Common myeloid progenitor, CD34-positive (primary cell): ENCODE measurements around the gene NSUN3.
A peak's percentile ranks its signal among the peaks of the same experiment; 100 is the strongest.

Experiments
- CTCF ChIA-PET: fragments of 350-600 bp; sonication (Branson Sonifier 250); formaldehyde crosslinking; loops from one replicate; lab custom pipeline; 2021; ENCODE audit warnings: antibody characterized with exemption; lab: Charles Lee
- POLR2A ChIA-PET: fragments of 350-600 bp; sonication (Branson Sonifier 250); formaldehyde crosslinking; loops from one replicate; lab custom pipeline; 2021; ENCODE audit warnings: antibody characterized with exemption; lab: Charles Lee
- DNase-seq, 3 donors: peaks; one replicate each; pipeline versions ENCODE4 v3.0.0 to v3.0.0-alpha.2; 2013
- H3K27ac ChIP-seq, 2 experiments: 1 replicate in 1 of 2; 2 replicates in 1 of 2; pipeline ENCODE4 v1.7.0; 2013; ENCODE audit warnings: inconsistent platforms in 2 of 2, low read length in 2 of 2, mild to moderate bottlenecking in 2 of 2, low read depth in 1 of 2, moderate library complexity in 1 of 2; ENCODE audit not compliant: severe bottlenecking in 2 of 2, insufficient read depth in 1 of 2, poor library complexity in 1 of 2
- H3K27me3 ChIP-seq, 5 experiments: replicated peaks in 2 of 5; 1 replicate in 3 of 5; 2 replicates in 2 of 5; pipeline versions ENCODE4 v1.6.1 to v1.7.0; 2013; ENCODE audit warnings: low read length in 4 of 5, mild to moderate bottlenecking in 2 of 5, moderate library complexity in 2 of 5, inconsistent platforms in 1 of 5; ENCODE audit not compliant: insufficient read depth in 5 of 5, control insufficient read depth in 4 of 5
- H3K36me3 ChIP-seq, 4 experiments: 1 replicate in 2 of 4; 2 replicates in 2 of 4; pipeline versions ENCODE4 v1.6.1 to v1.7.0; 2013; ENCODE audit warnings: low read length in 3 of 4, control low read depth in 1 of 4, mild to moderate bottlenecking in 1 of 4; ENCODE audit not compliant: control insufficient read depth in 4 of 4, insufficient read depth in 4 of 4
- H3K4me1 ChIP-seq, 4 experiments: 1 replicate in 3 of 4; 2 replicates in 1 of 4; pipeline versions ENCODE4 v1.6.1 to v1.7.1; 2013; ENCODE audit warnings: low read length in 3 of 4, mild to moderate bottlenecking in 3 of 4, control low read depth in 1 of 4, inconsistent platforms in 1 of 4, moderate library complexity in 1 of 4; ENCODE audit not compliant: control insufficient read depth in 4 of 4, insufficient read depth in 4 of 4; ENCODE audit errors: control extremely low read depth in 1 of 4
- H3K4me3 ChIP-seq, 7 experiments: 1 replicate in 4 of 7; 2 replicates in 3 of 7; pipeline versions ENCODE4 v1.5.1 to v1.7.0; 2013; ENCODE audit warnings: mild to moderate bottlenecking in 7 of 7, low read length in 6 of 7, moderate library complexity in 6 of 7, inconsistent platforms in 2 of 7, low read depth in 2 of 7, control low read depth in 1 of 7; ENCODE audit not compliant: insufficient read depth in 4 of 7, control insufficient read depth in 1 of 7; ENCODE audit errors: extremely low read depth in 1 of 7
- H3K9me3 ChIP-seq, 5 experiments: 1 replicate in 4 of 5; 2 replicates in 1 of 5; pipeline versions ENCODE4 v1.6.1 to v1.7.1; 2013; ENCODE audit warnings: low read length in 4 of 5, mild to moderate bottlenecking in 2 of 5, inconsistent platforms in 1 of 5, low read depth in 1 of 5, moderate library complexity in 1 of 5; ENCODE audit not compliant: control insufficient read depth in 4 of 5, insufficient read depth in 2 of 5; ENCODE audit errors: control extremely low read depth in 1 of 5
- WGBS: methylation state at CpG from one replicate; pipeline ENCODE4 v1.1.5; 2013; ENCODE audit not compliant: insufficient coverage; 5-methylcytosine and 5-hydroxymethylcytosine counted together

Gene NSUN3

DNA sequence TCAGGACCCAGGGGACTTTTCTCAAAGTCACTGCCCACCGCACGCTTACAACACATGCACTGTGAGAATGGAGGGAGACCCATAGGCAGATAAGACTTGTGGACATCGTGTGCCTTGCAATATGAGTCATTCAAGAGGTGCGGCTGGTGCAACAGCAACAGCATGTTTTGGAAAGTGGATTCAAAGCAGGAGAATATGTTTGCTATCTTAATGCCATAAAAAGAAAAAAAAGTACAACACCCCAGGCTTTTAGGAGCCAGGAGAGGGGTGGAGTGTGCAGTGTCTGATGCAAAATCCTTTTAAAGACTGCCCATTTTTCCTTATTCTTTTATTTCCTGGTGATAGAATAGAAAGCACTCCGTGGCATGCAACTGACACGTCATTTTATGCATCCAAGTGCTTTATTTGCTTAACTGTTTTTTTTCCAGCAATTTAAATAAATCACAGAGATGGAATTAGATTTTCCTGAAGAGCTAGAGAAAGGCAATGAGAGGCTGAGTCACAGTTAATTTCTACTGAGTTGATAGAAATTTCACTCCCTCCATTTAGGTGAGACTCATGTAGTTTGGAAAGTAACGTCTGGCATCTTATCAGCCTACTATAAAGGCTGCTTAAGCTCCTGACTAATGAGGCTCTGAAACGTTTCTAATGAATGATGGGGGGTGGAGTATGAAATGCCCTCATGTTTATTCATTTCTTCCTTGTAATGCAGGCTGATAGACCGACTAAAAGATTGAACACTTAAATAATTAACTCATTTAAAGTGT is 96.4 kb downstream of the NSUN3 start:
- ChIA-PET POLR2A (no interaction called here), CTCF (interaction anchor here (0.8 to 1.5 kb wide), 2 partner anchors 23 to 90 kb away, joined by 3 read pairs; no protein-coding TSS in a partner anchor)
- no peaks in the 10 kb centered on the region for H3K9me3 ChIP-seq
- no peaks in the 10 kb centered on the region for H3K36me3 ChIP-seq
- DNase-seq: no peak
- peaks cover 0 to 5% (median under 1%) of the 10 kb centered on the region in 4 experiments for H3K4me1 ChIP-seq
- H3K27me3 ChIP-seq: no peaks in the 10 kb centered on the region
- 92% methylated on average over 3 of the region's 9 CpGs for WGBS
- no peak overlapping the region for H3K4me3 ChIP-seq
- no peak overlapping the region for H3K27ac ChIP-seq

DNA sequence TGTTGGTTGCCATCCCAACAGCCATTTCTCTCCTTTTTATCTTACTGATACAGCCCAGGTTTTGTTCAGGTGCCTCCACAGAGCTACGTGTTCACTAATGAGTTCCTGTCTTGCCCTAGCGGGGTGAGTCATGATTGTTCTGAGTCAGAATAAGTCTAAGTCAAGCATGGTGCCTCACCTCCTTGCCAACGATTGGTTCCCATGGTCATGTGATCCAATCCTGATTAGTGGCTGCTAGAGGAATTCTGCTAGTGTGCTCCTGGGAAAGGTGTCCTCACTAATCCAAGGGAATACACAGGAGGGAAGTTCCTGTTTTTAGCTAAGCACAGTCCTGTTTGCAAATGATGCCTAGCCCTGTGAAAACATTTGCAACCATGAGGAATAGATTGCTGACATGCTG is 99.8 kb downstream of the NSUN3 start:
- DNase-seq: peak in 2 of 3 donors; percentile 45 to 60
- Histone ChIP-seq H3K4me1 (peaks cover 2 to 13% (median 4%) of the 10 kb centered on the region in 4 experiments), H3K9me3 (no peaks in the 10 kb centered on the region), H3K4me3 (no peak overlapping the region), H3K27me3 (no peaks in the 10 kb centered on the region), H3K27ac (no peak overlapping the region), H3K36me3 (no peaks in the 10 kb centered on the region)
- POLR2A ChIA-PET: no interaction called here
- 96% methylated on average over 3 of the region's 3 CpGs for WGBS
- CTCF ChIA-PET: interaction anchor here (0.8 to 1.2 kb wide), 2 partner anchors 9 to 25 kb away, joined by 3 read pairs; no protein-coding TSS in a partner anchor

DNA sequence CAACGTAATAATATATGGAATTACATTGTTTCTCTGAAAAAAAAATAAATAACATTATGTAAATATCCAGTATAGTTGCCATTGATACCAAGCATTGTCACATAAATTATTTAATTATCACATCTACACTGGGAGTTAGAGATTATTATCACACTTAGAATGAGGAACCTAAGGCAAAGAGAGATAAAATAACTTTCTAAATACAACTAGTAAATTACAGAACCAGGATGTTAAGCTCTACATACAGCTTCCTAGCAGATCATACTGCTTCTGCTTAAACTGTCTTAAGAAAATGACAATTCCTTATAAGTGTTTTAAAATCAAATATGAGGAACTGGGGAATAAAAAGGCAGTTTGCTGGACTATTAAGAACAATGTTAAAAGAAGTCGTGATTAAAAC is 104.5 kb downstream of the NSUN3 start:
- DNase-seq: peak; percentile 13 to 80 (median 65)
- no peaks in the 10 kb centered on the region for H3K27me3 ChIP-seq
- 0% methylated on average over 1 of the region's 2 CpGs for WGBS
- peak overlapping the region; percentile 6 to 16 for H3K27ac ChIP-seq
- CTCF ChIA-PET: interaction anchor here (1.4 kb wide), 1 partner anchor 9 kb away, joined by 4 read pairs; no protein-coding TSS in a partner anchor
- H3K9me3 ChIP-seq: no peaks in the 10 kb centered on the region
- no peaks in the 10 kb centered on the region for H3K36me3 ChIP-seq
- H3K4me3 ChIP-seq: no peak overlapping the region
- POLR2A ChIA-PET: no interaction called here
- peaks cover 5 to 24% (median 6%) of the 10 kb centered on the region in 4 experiments for H3K4me1 ChIP-seq

- Histone ChIP-seq H3K4me3 (peak overlapping the region in 2 of 7 experiments; percentile 7 to 14), H3K36me3 (no peaks in the 10 kb centered on the region), H3K9me3 (no peaks in the 10 kb centered on the region), H3K27ac (peak overlapping the region in 1 of 2 experiments; percentile 6), H3K4me1 (peaks cover 3 to 28% (median 6%) of the 10 kb centered on the region in 4 experiments), H3K27me3 (no peaks in the 10 kb centered on the region)
- ChIA-PET POLR2A (no interaction called here), CTCF (interaction anchor here (1.4 kb wide), 1 partner anchor 10 kb away, joined by 4 read pairs; no protein-coding TSS in a partner anchor)
- WGBS: 82% methylated on average over 6 of the region's 6 CpGs
- DNase-seq: peak in 2 of 3 donors; percentile 30 to 47
These were observed 104.9 kb downstream of the NSUN3 start for GRCh38 chr3:94167796-94168195.

- ChIA-PET POLR2A (no interaction called here), CTCF (interaction anchor here (0.7 to 0.8 kb wide), 2 partner anchors 9 to 10 kb away, joined by 3 read pairs; no protein-coding TSS in a partner anchor)
- H3K27ac ChIP-seq: no peak overlapping the region
- no peak overlapping the region for H3K4me3 ChIP-seq
- H3K36me3 ChIP-seq: no peaks in the 10 kb centered on the region
- no peak for DNase-seq
- H3K9me3 ChIP-seq: no peaks in the 10 kb centered on the region
- no peaks in the 10 kb centered on the region for H3K27me3 ChIP-seq
- H3K4me1 ChIP-seq: peaks cover 2 to 35% (median 7%) of the 10 kb centered on the region in 4 experiments
These were observed 109.1 kb downstream of the NSUN3 start for GRCh38 chr3:94171954-94172353.

GRCh38 chr3:94172695-94173310 is 109.9 kb downstream of the NSUN3 start:
- Histone ChIP-seq H3K27me3 (no peaks in the 10 kb centered on the region), H3K4me3 (no peak overlapping the region), H3K27ac (no peak overlapping the region), H3K4me1 (peaks cover 2 to 32% (median 4%) of the 10 kb centered on the region in 4 experiments), H3K36me3 (no peaks in the 10 kb centered on the region), H3K9me3 (no peaks in the 10 kb centered on the region)
- ChIA-PET CTCF (interaction anchor here (1.4 to 1.6 kb wide), 2 partner anchors 9 to 61 kb away, joined by 4 to 6 read pairs; no protein-coding TSS in a partner anchor), POLR2A (no interaction called here)
- no CpG with 5 or more reads among the region's 3 CpGs for WGBS
- peak in 2 of 3 donors; percentile 31 to 54 for DNase-seq
